ENCODE results near the gene SLC26A11.
A peak's percentile ranks its signal among the peaks of the same experiment; 100 is the strongest.
"Not testable (repeated sequence)": the region's sequence is repeated elsewhere in the genome, so short reads cannot be mapped to it uniquely, and the experiment has no call there.

SLC26A11 gene

DNA sequence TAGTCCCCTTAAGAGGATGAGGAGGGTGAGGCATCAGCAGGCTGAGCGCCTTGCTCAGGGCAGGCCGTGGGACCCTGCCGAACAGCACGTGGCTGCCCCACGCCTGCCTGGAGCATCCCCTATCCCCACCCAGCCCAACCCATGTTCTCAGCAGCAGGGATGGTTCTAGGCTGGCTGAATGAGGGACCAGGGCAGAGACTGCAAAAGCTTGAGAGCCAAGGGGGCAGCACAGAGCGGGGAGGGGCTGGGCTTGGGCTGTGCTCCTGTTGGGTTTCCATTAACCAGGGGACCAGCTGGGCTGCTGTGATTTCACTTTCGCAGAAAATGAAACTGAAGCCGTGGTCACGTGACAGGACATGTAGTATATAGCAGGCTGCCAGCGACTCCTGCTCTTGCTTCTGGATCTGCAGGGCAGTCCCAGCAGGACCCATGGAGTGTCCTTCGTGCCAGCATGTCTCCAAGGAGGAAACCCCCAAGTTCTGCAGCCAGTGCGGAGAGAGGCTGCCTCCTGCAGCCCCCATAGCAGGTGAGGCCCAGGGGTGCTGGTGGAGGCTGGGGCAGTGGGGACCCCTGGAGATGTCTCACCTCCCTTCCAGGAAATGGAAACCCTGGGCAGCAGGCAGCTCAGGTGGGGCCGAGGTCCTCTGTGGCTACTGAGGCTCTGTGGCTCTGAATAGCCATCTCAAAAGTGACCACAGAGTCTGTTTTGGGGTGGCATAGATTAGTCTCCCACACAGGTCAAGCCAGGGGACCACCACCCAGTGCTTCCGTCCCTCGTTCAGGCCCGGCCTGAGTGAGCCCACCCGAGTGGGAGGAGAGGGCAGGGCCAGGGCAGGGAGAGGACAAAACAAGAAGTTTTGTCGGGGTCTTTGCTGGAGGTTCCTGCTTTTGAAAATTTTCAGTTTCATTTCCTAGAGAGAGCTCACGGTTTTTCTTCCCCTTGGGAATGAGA is 43.3 kb downstream of the SLC26A11 start:
- peak; percentile 85 for DNase-seq

- DNase-seq = no peak
Observed at GRCh38 chr17:80264205-80265075, 44.2 kb downstream of the SLC26A11 start.

- no peak for DNase-seq
Observed at GRCh38 chr17:80265205-80266068, 45.2 kb downstream of the SLC26A11 start.

- no peak for DNase-seq
Observed at GRCh38 chr17:80267391-80267790, 47.2 kb downstream of the SLC26A11 start.

- no peak for DNase-seq
Observed at GRCh38 chr17:80268427-80268826, 48.2 kb downstream of the SLC26A11 start.

- DNase-seq = no peak
Observed at GRCh38 chr17:80269405-80269807, 49.2 kb downstream of the SLC26A11 start.

- no peak for DNase-seq
Observed at GRCh38 chr17:80270104-80270503, 49.9 kb downstream of the SLC26A11 start.

- no peak for DNase-seq
Observed at GRCh38 chr17:80270836-80271235, 50.6 kb downstream of the SLC26A11 start.

DNA sequence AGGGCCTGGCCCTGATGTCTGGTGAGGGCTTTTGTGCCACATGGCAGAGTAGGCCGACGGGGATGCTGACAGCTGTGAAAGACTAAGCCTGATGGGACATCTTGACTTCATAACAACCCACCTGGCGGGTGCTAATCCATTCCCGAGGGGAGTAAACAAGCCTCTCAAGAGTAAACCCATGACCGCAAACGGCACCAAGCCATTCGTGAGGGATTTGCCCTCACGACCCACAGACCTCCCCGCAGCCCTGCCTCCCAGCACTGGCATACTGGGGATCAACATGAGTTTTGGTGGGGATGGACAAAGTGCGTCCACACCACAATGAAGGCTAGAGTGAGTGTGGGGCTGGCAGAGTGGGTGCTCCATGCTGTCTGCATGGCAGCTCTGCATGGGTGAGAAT is 52.1 kb downstream of the SLC26A11 start:
- DNase-seq = no peak

- no peak for DNase-seq
Observed at GRCh38 chr17:80274331-80274730, 54.1 kb downstream of the SLC26A11 start.

- no peak for DNase-seq
Observed at GRCh38 chr17:80274871-80275449, 54.7 kb downstream of the SLC26A11 start.

DNA sequence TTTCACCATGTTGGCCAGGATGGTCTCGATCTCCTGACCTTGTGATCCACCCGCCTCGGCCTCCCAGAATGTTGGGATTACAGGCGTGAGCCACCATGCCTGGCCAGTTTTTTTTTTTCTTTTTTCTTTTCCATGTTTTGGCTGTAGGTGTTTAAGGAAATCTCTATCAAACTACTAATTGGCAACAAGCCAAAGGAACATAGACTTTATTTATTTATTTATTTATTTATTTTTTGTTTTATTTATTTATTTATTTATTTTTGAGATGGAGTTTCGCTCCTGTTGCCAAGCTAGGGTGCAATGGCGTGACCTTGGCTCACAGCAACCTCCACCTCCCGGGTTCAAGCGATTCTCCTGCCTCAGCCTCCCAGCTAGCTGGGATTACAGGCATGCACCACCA is 55.6 kb downstream of the SLC26A11 start:
- not testable (repeated sequence) for DNase-seq

DNA sequence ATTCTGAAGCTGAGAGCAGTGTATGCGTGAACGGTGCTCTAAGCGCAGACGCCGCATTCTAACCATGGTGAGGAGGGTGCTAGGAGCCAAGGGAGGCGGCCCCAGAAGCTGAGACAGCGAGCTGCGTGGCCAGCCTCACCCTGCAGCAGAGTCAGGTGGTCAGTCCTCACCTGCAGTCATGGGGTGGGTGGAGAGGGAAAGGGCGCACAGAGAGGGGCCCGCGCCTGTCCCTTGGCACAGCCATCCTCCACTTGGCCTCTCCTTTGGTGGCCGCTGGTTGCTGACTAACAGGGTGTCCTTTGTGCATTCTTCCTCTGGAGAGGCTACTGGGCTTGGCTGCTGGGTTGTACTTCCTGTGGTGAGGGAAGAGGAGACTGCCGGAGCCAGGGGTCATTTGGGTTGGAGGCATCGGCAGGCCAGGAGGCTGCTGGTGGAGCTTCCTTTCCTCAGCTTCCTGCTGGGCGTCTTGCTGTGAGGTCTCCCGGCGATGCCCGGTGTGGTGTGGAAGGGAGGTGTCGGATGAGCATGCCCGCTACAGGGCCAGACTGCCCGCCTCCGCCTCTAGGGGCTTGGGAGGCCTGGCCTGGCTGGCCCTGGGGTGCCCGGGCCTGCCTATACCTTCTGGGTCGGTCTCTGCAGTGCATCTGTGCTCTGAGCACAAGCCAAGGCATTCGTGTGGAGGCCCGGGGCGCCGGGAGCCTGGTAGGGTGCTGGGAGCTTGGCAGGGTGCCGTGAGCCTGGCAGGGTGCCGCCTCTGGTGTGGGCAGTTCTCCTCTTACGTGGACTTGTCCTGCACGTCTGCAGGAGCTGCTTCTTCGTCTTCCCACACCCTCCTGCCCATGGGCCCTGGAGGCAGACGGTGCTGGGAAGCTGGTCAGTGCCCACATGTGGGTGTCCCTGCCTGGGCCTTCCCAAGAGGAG is 57.8 kb downstream of the SLC26A11 start:
- no peak for DNase-seq

GRCh38 chr17:80279895-80280294 is 59.7 kb downstream of the SLC26A11 start:
- DNase-seq = no peak

GRCh38 chr17:80281516-80281915 is 61.3 kb downstream of the SLC26A11 start:
- DNase-seq = no peak

GRCh38 chr17:80283116-80283852 is 63.1 kb downstream of the SLC26A11 start:
- DNase-seq = no peak

GRCh38 chr17:80284631-80285030 is 64.4 kb downstream of the SLC26A11 start:
- DNase-seq = no peak

GRCh38 chr17:80285237-80285920 is 65.2 kb downstream of the SLC26A11 start:
- DNase-seq = no peak

- no peak for DNase-seq
Observed at GRCh38 chr17:80286638-80286960, 66.4 kb downstream of the SLC26A11 start.

DNA sequence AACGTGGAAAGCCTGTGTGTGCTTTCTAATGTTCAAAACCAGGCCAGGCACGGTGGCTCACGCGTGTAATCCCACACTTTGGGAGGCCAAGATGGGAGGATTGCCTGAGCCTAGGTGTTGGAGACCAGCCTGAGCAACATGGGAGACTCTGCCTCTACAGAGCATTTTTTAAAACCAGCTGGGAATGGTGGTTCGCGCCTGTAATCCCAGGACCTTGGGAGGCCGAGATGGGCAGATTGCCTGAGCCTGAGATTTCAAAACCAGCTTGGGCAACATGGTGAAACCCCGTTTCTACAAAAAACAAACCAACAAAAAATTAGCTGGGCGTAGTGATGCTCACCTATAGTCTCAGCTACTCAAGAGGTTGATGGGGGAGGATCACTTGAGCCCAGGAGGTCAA is 66.8 kb downstream of the SLC26A11 start:
- DNase-seq = no peak
